Testis (tissue), 3 donors: Measurements from ENCODE around the gene KAT2A. TPM values are rescaled to one million over a fixed set of nuclear protein-coding genes. Genes with fewer than 3 reads are reported as not detected.

Experiments used
- DNase-seq: peaks from one replicate; pipeline ENCODE4 v3.0.0-alpha.2; 2019
- H3K27ac ChIP-seq, 2 donors: fragments of 200-600 bp; sonication (generic); one replicate each; pipeline ENCODE4 v1.5.1; 2019
- H3K27me3 ChIP-seq: fragments of 200-600 bp; sonication (generic); one replicate; pipeline ENCODE4 v1.5.1; 2019
- H3K36me3 ChIP-seq: fragments of 200-600 bp; sonication (generic); one replicate; pipeline ENCODE4 v1.5.1; 2017; ENCODE audit warnings: low read depth; ENCODE audit errors: missing control alignments
- H3K4me1 ChIP-seq: fragments of 200-600 bp; sonication (generic); one replicate; pipeline ENCODE4 v1.5.1; 2019
- H3K4me3 ChIP-seq, 2 donors: fragments of 200-600 bp; sonication (generic); one replicate each; pipeline ENCODE4 v1.5.1; 2017 to 2019
- H3K9me3 ChIP-seq: fragments of 200-600 bp; sonication (generic); one replicate; pipeline ENCODE4 v1.5.1; 2017
- CTCF ChIP-seq, 3 experiments: fragments of 450-650 bp in 2 of 3; fragments of 200-600 bp in 1 of 3; sonication (generic) in 1 of 3; IDR thresholded peaks; one replicate each; pipeline ENCODE4 v1.5.1; 2016 to 2019; ENCODE audit warnings: antibody characterized with exemption in 3 of 3, mild to moderate bottlenecking in 2 of 3, moderate library complexity in 1 of 3
- POLR2A ChIP-seq: fragments of 450-650 bp; IDR thresholded peaks from one replicate; pipeline ENCODE4 v1.6.1; 2017; ENCODE audit warnings: antibody characterized with exemption, mild to moderate bottlenecking, moderate library complexity
- WGBS, 2 donors: methylation state at CpG; one replicate each; pipeline ENCODE4 v1.1.5; 2018; 5-methylcytosine and 5-hydroxymethylcytosine counted together
- intact Hi-C: fragments of 100-400 bp; cut with DNase I; formaldehyde crosslinking; loops from one replicate; pipeline ENCODE4 v1.15.1; 2023; ENCODE audit warnings: low total_unique reads
- polyA plus RNA-seq: library from polyadenylated mRNA; stranded (reverse); fragments of 350-450 nt; fragmentation: Illumina TruSeq; extraction: RNeasy Lipid Tissue Mini Kit (QIAGEN cat#74804); gene quantifications from one replicate; pipeline ENCODE4 v1.2.3, GENCODE V29; 2014; ENCODE audit warnings: low read depth, low replicate concordance; ENCODE audit not compliant: insufficient read depth
- total RNA-seq, 2 donors: library from RNA; depleted of rRNA; stranded (reverse); fragments of >200 nt; gene quantifications; one replicate each; pipeline ENCODE4 v1.2.3, GENCODE V29; 2016

The KAT2A gene
- total and polyA plus RNA-seq, 3 donors from 2014 or later = 37.6 to 111 (median 109) TPM

DNA sequence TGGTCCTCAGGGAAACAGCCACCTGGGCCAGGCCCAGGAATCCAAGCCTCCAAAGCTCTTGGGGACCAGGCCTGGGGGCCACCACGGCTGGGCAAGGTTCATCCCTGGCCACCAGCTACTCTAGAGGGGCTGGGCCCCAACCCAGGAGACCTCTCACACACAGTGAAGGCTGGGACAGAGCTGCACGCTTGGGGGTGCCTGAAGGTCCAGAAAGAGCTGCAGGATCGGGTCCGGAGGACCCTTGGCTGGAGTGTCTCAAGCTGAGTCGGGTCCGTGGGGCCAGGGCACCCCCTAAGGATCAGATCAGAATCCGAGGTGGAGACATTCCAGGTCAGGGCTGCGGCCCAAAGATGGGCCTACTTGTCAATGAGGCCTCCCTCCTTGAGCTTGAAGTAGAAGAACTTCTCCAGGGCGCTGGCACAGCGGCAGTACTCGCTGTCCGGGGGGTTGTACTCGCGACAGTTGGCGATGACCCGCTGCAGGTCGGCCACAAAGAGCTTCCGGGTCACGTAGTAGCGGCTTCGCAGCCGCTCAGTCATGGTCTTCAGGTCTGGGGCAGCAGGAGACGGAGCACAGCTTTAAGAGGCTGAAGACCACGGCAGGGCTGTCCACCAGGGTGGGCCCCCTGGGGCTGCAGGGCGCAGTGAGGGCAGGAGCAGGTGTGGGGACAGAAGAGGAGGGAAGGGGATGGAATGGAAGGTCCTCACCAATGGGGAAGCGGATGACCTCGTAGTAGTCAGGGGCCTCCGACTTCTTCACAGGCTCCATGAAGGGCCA, 7.7 kb downstream of the KAT2A start:
- WGBS, 2 donors = 76 to 86% methylated on average over 12 to 28 of the region's 28 CpGs
- no peak for DNase-seq
- Histone ChIP-seq H3K4me1 (peaks cover 25% of the 10 kb centered on the region), H3K36me3 (no peaks in the 10 kb centered on the region), H3K27me3 (no peaks in the 10 kb centered on the region), H3K9me3 (no peaks in the 10 kb centered on the region), H3K27ac (peak overlapping the region; percentile 92 to 93), H3K4me3 (no peak overlapping the region)
- intact Hi-C loops = loop anchor here (5.0 kb wide), 1 partner anchor 146 kb away; the partner anchor contains the start of gene CNP
- TF ChIP-seq CTCF (IDR thresholded peaks at IDR 0.05) = no peak
- TF ChIP-seq POLR2A = no peak

- Histone ChIP-seq H3K4me1 (peaks cover 31% of the 10 kb centered on the region), H3K9me3 (no peaks in the 10 kb centered on the region), H3K27me3 (no peaks in the 10 kb centered on the region), H3K36me3 (no peaks in the 10 kb centered on the region), H3K27ac (peak within 1 kb of the TSS; percentile 92 to 93), H3K4me3 (peak within 1 kb of the TSS; percentile 42 to 68)
- 31% methylated on average over 10 of the region's 10 CpGs; no CpG with 5 or more reads in 1 of the 2 donors for WGBS, 2 donors
- intact Hi-C loops = loop anchor here (5.0 kb wide), 1 partner anchor 145 kb away; the partner anchor contains the start of gene CNP
- peak; percentile 90 for DNase-seq
- TF ChIP-seq POLR2A (no peak), CTCF (IDR thresholded peaks at IDR 0.05) (no peak)
These were observed 8.5 kb downstream of the KAT2A start, which contains the start of gene DHX58 for GRCh38 chr17:42112552-42113176. Gene DHX58 (minus strand): TSS chr17:42112714. CDS start chr17:42111892, 822 bp downstream.

GRCh38 chr17:42111871-42112551, 9.2 kb downstream of the KAT2A start:
- Histone ChIP-seq H3K27ac (peak overlapping the region; percentile 92 to 93), H3K4me3 (peak overlapping the region; percentile 42 to 68), H3K27me3 (no peaks in the 10 kb centered on the region), H3K9me3 (no peaks in the 10 kb centered on the region), H3K36me3 (no peaks in the 10 kb centered on the region), H3K4me1 (peaks cover 31% of the 10 kb centered on the region)
- DNase-seq = peak; percentile 46
- TF ChIP-seq POLR2A (no peak), CTCF (IDR thresholded peaks at IDR 0.05) (no peak)
- WGBS, 2 donors = 23 to 39% methylated on average over 10 to 12 of the region's 12 CpGs
- intact Hi-C loops = loop anchor here (5.0 kb wide), 1 partner anchor 145 kb away; the partner anchor contains the start of gene CNP

DNA sequence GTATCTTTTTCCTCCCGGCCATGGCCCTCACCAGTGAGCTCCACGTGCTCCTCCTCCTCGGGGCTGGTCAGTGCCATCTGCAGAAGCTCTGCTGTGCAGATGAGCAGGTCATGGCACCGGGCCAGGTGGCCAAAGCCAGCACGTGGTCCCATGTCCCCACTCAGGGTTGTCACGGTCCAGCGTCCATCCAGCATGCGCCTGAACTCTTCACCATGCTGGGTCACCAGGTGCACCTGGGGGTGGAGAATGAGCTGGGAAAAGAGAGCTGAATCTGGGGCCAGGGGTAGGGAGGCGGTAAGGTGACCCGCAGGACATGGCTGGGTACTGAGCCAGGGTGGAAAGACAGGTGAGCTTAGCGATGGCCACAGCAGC, 9.9 kb downstream of the KAT2A start:
- H3K27me3 ChIP-seq = no peaks in the 10 kb centered on the region
- H3K9me3 ChIP-seq = no peaks in the 10 kb centered on the region
- peaks cover 31% of the 10 kb centered on the region for H3K4me1 ChIP-seq
- 71 to 76% methylated on average over 9 to 11 of the region's 11 CpGs for WGBS, 2 donors
- peak overlapping the region; percentile 92 to 93 for H3K27ac ChIP-seq
- TF ChIP-seq CTCF (IDR thresholded peaks at IDR 0.05) = no peak
- no peak for TF ChIP-seq POLR2A
- H3K36me3 ChIP-seq = no peaks in the 10 kb centered on the region
- intact Hi-C loops = loop anchor here (5.0 kb wide), 1 partner anchor 144 kb away; the partner anchor contains the start of gene CNP
- DNase-seq = no peak
- H3K4me3 ChIP-seq = no peak overlapping the region
